MM.1S (cell line): ENCODE measurements around the gene TMPRSS9.

Experiments used
- DNase-seq: peaks from one replicate; pipeline ENCODE4 v3.0.0-alpha.2; 2015
- H2AFZ ChIP-seq: fragments of 300-600 bp; sonication (generic); 2 replicates; pipeline ENCODE4 v1.6.0; 2016; ENCODE audit warnings: antibody characterized with exemption, low read length
- H3F3A ChIP-seq: fragments of 300-600 bp; sonication (generic); 2 replicates; pipeline ENCODE4 v1.6.1; 2016; ENCODE audit warnings: mild to moderate bottlenecking, antibody characterized with exemption, low read length, moderate library complexity, mixed read lengths; ENCODE audit not compliant: insufficient read depth
- H3K27ac ChIP-seq: fragments of 300-600 bp; sonication (generic); 2 replicates; pipeline ENCODE4 v1.5.1; 2016; ENCODE audit warnings: mild to moderate bottlenecking, low read length
- H3K27me3 ChIP-seq: fragments of 300-600 bp; sonication (generic); replicated peaks from 2 replicates; pipeline ENCODE4 v1.6.0; 2016; ENCODE audit warnings: low read length; ENCODE audit not compliant: insufficient read depth
- H3K36me3 ChIP-seq: fragments of 300-600 bp; sonication (generic); replicated peaks from 2 replicates; pipeline ENCODE4 v1.6.1; 2016; ENCODE audit warnings: mild to moderate bottlenecking, low read length, mixed read lengths; ENCODE audit not compliant: insufficient read depth
- H3K4me1 ChIP-seq: fragments of 300-600 bp; sonication (generic); 2 replicates; pipeline ENCODE4 v1.6.1; 2016; ENCODE audit warnings: low read length, mixed read lengths
- H3K4me2 ChIP-seq: fragments of 300-600 bp; sonication (generic); 2 replicates; pipeline ENCODE4 v1.6.0; 2016; ENCODE audit warnings: low read depth, low read length
- H3K4me3 ChIP-seq: fragments of 300-600 bp; sonication (generic); 2 replicates; pipeline ENCODE4 v1.5.1; 2016; ENCODE audit warnings: low read length, mixed read lengths
- H3K79me2 ChIP-seq: fragments of 300-600 bp; sonication (generic); 2 replicates; pipeline ENCODE4 v1.6.1; 2016; ENCODE audit warnings: mixed run types, low read length, mixed read lengths
- H3K9ac ChIP-seq: fragments of 300-600 bp; sonication (generic); 2 replicates; pipeline ENCODE4 v1.6.1; 2016; ENCODE audit warnings: low read length, mixed read lengths
- H3K9me2 ChIP-seq: fragments of 300-600 bp; sonication (generic); replicated peaks from 2 replicates; pipeline ENCODE4 v1.6.1; 2016; ENCODE audit warnings: mild to moderate bottlenecking, low read length, mixed read lengths; ENCODE audit not compliant: insufficient read depth
- H3K9me3 ChIP-seq: fragments of 300-600 bp; sonication (generic); replicated peaks from 2 replicates; pipeline ENCODE4 v1.6.1; 2016; ENCODE audit warnings: mild to moderate bottlenecking, low read length, mixed read lengths; ENCODE audit not compliant: insufficient read depth
- H4K20me1 ChIP-seq: fragments of 300-600 bp; sonication (generic); 2 replicates; pipeline ENCODE4 v1.6.1; 2016; ENCODE audit warnings: mild to moderate bottlenecking, low read length, moderate library complexity, mixed read lengths; ENCODE audit not compliant: insufficient read depth
- CTCF ChIP-seq: fragments of 300-600 bp; sonication (generic); IDR thresholded peaks from 2 replicates; pipeline ENCODE4 v1.5.1; 2016; ENCODE audit warnings: antibody characterized with exemption, low read length, mixed read lengths
- EZH2 ChIP-seq: fragments of 300-600 bp; sonication (generic); optimal IDR thresholded peaks from 2 replicates; pipeline ENCODE3; 2017; ENCODE audit warnings: low read depth, mild to moderate bottlenecking, antibody characterized with exemption, low read length, mixed read lengths
- EZH2phosphoT487 ChIP-seq: fragments of 300-600 bp; sonication (generic); IDR thresholded peaks from 2 replicates; pipeline ENCODE4 v1.6.1; 2018; ENCODE audit warnings: antibody characterized with exemption, low read length

The TMPRSS9 gene

GRCh38 chr19:2342656-2343288 is 17.3 kb upstream of the TMPRSS9 start:
- Histone ChIP-seq H3K9ac (no peak overlapping the region), H3K9me3 (no peaks in the 10 kb centered on the region), H3K36me3 (peaks cover 5% of the 10 kb centered on the region; the same call in 1 of the 2 replicates), H3K4me1 (no peaks in the 10 kb centered on the region), H3K4me2 (no peak overlapping the region), H3K27me3 (no peaks in the 10 kb centered on the region), H3F3A (no peaks in the 10 kb centered on the region), H3K9me2 (no peaks in the 10 kb centered on the region), H3K79me2 (peaks cover 12% of the 10 kb centered on the region; the same call in 1 of the 2 replicates), H2AFZ (no peak overlapping the region), H3K4me3 (no peak overlapping the region), H3K27ac (no peak overlapping the region), H4K20me1 (no peaks in the 10 kb centered on the region)
- DNase-seq = no peak
- no peak for TF ChIP-seq CTCF
- TF ChIP-seq EZH2 = no peak

GRCh38 chr19:2343289-2343982 is 16.6 kb upstream of the TMPRSS9 start:
- no peak overlapping the region for H3K4me2 ChIP-seq
- no peak overlapping the region for H3K27ac ChIP-seq
- H2AFZ ChIP-seq = no peak overlapping the region
- no peaks in the 10 kb centered on the region for H3K9me2 ChIP-seq
- no peaks in the 10 kb centered on the region for H3K4me1 ChIP-seq
- H3K4me3 ChIP-seq = no peak overlapping the region
- no peaks in the 10 kb centered on the region for H3F3A ChIP-seq
- DNase-seq = no peak
- H3K79me2 ChIP-seq = peaks cover 5% of the 10 kb centered on the region; the same call in 1 of the 2 replicates
- H4K20me1 ChIP-seq = no peaks in the 10 kb centered on the region
- TF ChIP-seq EZH2phosphoT487 = no peak
- TF ChIP-seq EZH2 = no peak
- TF ChIP-seq CTCF = no peak
- H3K36me3 ChIP-seq = peaks cover 5% of the 10 kb centered on the region; the same call in 1 of the 2 replicates
- H3K9ac ChIP-seq = no peak overlapping the region
- H3K27me3 ChIP-seq = no peaks in the 10 kb centered on the region
- H3K9me3 ChIP-seq = no peaks in the 10 kb centered on the region

GRCh38 chr19:2344381-2344870 is 15.6 kb upstream of the TMPRSS9 start:
- Histone ChIP-seq H2AFZ (no peak overlapping the region), H4K20me1 (no peaks in the 10 kb centered on the region), H3K27ac (no peak overlapping the region), H3K4me1 (no peaks in the 10 kb centered on the region), H3K9ac (no peak overlapping the region), H3K9me2 (no peaks in the 10 kb centered on the region), H3K79me2 (no peaks in the 10 kb centered on the region; the same call in 1 of the 2 replicates), H3K27me3 (no peaks in the 10 kb centered on the region), H3K4me2 (no peak overlapping the region), H3K4me3 (no peak overlapping the region), H3K36me3 (peaks cover 5% of the 10 kb centered on the region; the same call in 1 of the 2 replicates), H3K9me3 (no peaks in the 10 kb centered on the region), H3F3A (no peaks in the 10 kb centered on the region)
- no peak for DNase-seq
- TF ChIP-seq EZH2phosphoT487 (no peak), CTCF (no peak), EZH2 (no peak)
